Upper lobe of left lung (tissue), 4 donors: Measurements from ENCODE around the gene CBL.

Source experiments
- EP300 ChIP-seq, 4 donors: sonication (generic); formaldehyde crosslinking; IDR thresholded peaks; one replicate each; pipeline ENCODE4 v1.5.1; 2017; ENCODE audit warnings: antibody characterized with exemption in 4 of 4, control low read depth in 2 of 4
- POLR2A ChIP-seq, 4 donors: fragments of 450-650 bp; IDR thresholded peaks; one replicate each; pipeline ENCODE4 v1.5.1; 2016 to 2017; ENCODE audit warnings: antibody characterized with exemption in 4 of 4, mild to moderate bottlenecking in 2 of 4
- TF ChIP-seq, protein P1 (sequence below), 6 experiments: fragments of 450-650 bp in 4 of 6; fragments of 200-600 bp in 2 of 6; sonication (generic) in 2 of 6; IDR thresholded peaks; one replicate each; pipeline ENCODE4 v1.5.1; 2016 to 2019; ENCODE audit warnings: antibody characterized with exemption in 6 of 6

GRCh38 chr11:119196833-119197483 lies 9.2 kb upstream of the CBL start:
- TF ChIP-seq, protein P1, sequence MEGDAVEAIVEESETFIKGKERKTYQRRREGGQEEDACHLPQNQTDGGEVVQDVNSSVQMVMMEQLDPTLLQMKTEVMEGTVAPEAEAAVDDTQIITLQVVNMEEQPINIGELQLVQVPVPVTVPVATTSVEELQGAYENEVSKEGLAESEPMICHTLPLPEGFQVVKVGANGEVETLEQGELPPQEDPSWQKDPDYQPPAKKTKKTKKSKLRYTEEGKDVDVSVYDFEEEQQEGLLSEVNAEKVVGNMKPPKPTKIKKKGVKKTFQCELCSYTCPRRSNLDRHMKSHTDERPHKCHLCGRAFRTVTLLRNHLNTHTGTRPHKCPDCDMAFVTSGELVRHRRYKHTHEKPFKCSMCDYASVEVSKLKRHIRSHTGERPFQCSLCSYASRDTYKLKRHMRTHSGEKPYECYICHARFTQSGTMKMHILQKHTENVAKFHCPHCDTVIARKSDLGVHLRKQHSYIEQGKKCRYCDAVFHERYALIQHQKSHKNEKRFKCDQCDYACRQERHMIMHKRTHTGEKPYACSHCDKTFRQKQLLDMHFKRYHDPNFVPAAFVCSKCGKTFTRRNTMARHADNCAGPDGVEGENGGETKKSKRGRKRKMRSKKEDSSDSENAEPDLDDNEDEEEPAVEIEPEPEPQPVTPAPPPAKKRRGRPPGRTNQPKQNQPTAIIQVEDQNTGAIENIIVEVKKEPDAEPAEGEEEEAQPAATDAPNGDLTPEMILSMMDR (IDR thresholded peaks at IDR 0.05): peak; percentile 66 to 84 (median 76)
- no peak for TF ChIP-seq POLR2A (IDR thresholded peaks at IDR 0.05)
- TF ChIP-seq EP300 (IDR thresholded peaks at IDR 0.05): no peak
